ENCODE results near the gene CACNB4. TPM values are rescaled to one million over a fixed set of nuclear protein-coding genes. Genes with fewer than 3 reads are reported as not detected.

The CACNB4 gene
- polyA plus RNA-seq, 2 of the 4 experiments (the other 2 are of a cell fraction), result 0.25 to 0.53 TPM

DNA sequence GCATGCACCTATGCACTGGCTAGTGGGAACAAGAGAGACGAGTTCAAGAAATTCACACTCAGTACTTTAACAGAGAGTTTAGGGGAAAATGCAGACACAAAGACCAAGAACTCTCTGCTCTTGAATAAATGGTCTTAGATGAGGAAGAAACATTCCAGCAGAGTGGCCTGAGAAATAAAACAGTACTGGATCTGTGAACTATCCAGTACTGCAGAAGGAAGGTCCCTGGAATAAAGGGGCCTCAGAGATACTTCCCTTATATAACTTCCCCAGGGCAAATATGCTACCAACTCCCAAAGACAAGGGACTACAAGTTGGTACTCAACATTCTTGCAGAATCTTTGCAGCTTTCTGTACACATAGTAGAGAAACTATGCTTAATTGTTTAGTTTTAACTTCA is 199.7 kb downstream of the CACNB4 start:
- POLR2A ChIA-PET, result no interaction called here
- ATAC-seq (no peak), DNase-seq (ENCODE audit: low read depth in 1 of 2, low spot score in 1 of 2) (no peak), FAIRE-seq (no peak)
- no peak overlapping the region for H3K4me3 ChIP-seq
- CTCF ChIA-PET, result no interaction called here
- no peak for TF ChIP-seq HOXB5 (CRISPR knock-in tag; IDR thresholded peaks at IDR 0.05)
- TF ChIP-seq ZNF302 (CRISPR knock-in tag; IDR thresholded peaks at IDR 0.05), result no peak
- no peak for TF ChIP-seq SREBF2 (IDR thresholded peaks at IDR 0.05)
- TF ChIP-seq CEBPB (IDR thresholded peaks at IDR 0.05), result no peak
- TF ChIP-seq HEYL (CRISPR knock-in tag; IDR thresholded peaks at IDR 0.05), result no peak
- no peak for TF ChIP-seq CTCF (IDR thresholded peaks at IDR 0.05)
- no peak for TF ChIP-seq ZFP36 (IDR thresholded peaks at IDR 0.05; ENCODE audit: borderline replicate concordance, partially characterized antibody)
- no peak for TF ChIP-seq MAZ (IDR thresholded peaks at IDR 0.05; ENCODE audit: borderline replicate concordance, low read depth, low read length)
- TF ChIP-seq MYC (IDR thresholded peaks at IDR 0.05; ENCODE audit: borderline replicate concordance, low read length), result no peak
- TF ChIP-seq HES2 (IDR thresholded peaks at IDR 0.05), result no peak
- no peak for TF ChIP-seq ELK1 (IDR thresholded peaks at IDR 0.05; ENCODE audit: low read depth, low read length)
- no peak for TF ChIP-seq MAX (IDR thresholded peaks at IDR 0.05)
- H3K27ac ChIP-seq, result no peak overlapping the region
- peaks cover 6% of the 10 kb centered on the region; the same call in 1 of the 3 replicates for H3K4me1 ChIP-seq
- peaks cover 12% of the 10 kb centered on the region; the same call in 2 of the 3 replicates for H3K9me3 ChIP-seq
- 14% methylated on average over 1 of the region's 1 CpG for WGBS (ENCODE audit: missing lambda C conversion rate)
- H3K4me2 ChIP-seq, result no peak overlapping the region

DNA sequence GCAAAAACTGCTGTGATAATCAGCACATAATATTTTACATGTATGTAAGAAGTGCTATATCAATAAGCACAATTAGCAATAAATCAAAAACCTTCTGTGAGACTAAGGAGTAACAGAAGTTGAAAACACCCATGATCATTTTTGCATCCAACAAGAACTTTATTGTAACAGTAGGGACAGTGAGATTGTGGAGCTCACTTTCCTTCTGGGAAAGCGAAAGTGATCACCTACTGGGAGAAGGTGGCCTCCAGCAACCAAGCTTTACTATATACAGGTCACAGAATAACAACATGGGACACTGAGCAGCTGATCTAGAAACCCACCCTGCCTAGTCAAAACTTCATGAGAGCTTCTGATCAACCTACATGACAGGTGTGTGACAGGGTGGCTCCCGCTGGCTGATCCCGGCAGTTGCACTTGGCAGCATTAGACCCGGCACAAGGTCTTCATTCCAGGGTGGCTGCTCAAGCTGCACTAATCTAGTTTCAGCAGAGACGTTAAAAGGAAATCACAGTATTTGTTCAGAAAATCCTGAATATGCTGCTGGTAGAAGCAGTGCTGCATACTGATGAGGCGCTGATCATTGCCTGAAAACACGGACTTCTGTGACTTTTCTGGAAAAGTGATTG is 207.2 kb downstream of the CACNB4 start:
- FAIRE-seq (no peak), DNase-seq (ENCODE audit: low read depth in 1 of 2, low spot score in 1 of 2) (no peak)
- WGBS (ENCODE audit: missing lambda C conversion rate), result 32% methylated on average over 7 of the region's 7 CpGs

More for the DNA sequence above, 207.2 kb downstream of the CACNB4 start:
- CTCF ChIA-PET, result no interaction called here
- Histone ChIP-seq H3K9me3 (peaks cover 12% of the 10 kb centered on the region; the same call in 2 of the 3 replicates), H3K4me2 (peak overlapping the region; percentile 46), H3K4me3 (no peak overlapping the region), H3K4me1 (no peaks in the 10 kb centered on the region), H3K27ac (no peak overlapping the region)
- peak; percentile 64 to 78; a peak in 3 of 6 replicates for ATAC-seq
- TF ChIP-seq, protein P1, sequence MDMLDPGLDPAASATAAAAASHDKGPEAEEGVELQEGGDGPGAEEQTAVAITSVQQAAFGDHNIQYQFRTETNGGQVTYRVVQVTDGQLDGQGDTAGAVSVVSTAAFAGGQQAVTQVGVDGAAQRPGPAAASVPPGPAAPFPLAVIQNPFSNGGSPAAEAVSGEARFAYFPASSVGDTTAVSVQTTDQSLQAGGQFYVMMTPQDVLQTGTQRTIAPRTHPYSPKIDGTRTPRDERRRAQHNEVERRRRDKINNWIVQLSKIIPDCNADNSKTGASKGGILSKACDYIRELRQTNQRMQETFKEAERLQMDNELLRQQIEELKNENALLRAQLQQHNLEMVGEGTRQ (IDR thresholded peaks at IDR 0.05), result no peak
- TF ChIP-seq ZNF302 (CRISPR knock-in tag; IDR thresholded peaks at IDR 0.05), result no peak
- TF ChIP-seq RFX5 (IDR thresholded peaks at IDR 0.05), result no peak
- no peak for TF ChIP-seq ZSCAN20 (CRISPR knock-in tag; IDR thresholded peaks at IDR 0.05)
- TF ChIP-seq TFCP2L1 (CRISPR knock-in tag; IDR thresholded peaks at IDR 0.05), result no peak
- TF ChIP-seq EHF (CRISPR knock-in tag; IDR thresholded peaks at IDR 0.05), result no peak
- TF ChIP-seq, protein P2, sequence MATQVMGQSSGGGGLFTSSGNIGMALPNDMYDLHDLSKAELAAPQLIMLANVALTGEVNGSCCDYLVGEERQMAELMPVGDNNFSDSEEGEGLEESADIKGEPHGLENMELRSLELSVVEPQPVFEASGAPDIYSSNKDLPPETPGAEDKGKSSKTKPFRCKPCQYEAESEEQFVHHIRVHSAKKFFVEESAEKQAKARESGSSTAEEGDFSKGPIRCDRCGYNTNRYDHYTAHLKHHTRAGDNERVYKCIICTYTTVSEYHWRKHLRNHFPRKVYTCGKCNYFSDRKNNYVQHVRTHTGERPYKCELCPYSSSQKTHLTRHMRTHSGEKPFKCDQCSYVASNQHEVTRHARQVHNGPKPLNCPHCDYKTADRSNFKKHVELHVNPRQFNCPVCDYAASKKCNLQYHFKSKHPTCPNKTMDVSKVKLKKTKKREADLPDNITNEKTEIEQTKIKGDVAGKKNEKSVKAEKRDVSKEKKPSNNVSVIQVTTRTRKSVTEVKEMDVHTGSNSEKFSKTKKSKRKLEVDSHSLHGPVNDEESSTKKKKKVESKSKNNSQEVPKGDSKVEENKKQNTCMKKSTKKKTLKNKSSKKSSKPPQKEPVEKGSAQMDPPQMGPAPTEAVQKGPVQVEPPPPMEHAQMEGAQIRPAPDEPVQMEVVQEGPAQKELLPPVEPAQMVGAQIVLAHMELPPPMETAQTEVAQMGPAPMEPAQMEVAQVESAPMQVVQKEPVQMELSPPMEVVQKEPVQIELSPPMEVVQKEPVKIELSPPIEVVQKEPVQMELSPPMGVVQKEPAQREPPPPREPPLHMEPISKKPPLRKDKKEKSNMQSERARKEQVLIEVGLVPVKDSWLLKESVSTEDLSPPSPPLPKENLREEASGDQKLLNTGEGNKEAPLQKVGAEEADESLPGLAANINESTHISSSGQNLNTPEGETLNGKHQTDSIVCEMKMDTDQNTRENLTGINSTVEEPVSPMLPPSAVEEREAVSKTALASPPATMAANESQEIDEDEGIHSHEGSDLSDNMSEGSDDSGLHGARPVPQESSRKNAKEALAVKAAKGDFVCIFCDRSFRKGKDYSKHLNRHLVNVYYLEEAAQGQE (IDR thresholded peaks at IDR 0.05), result no peak
- TF ChIP-seq POLR2AphosphoS2 (conservative IDR thresholded peaks at IDR 0.05; ENCODE audit: low read length), result no peak
- no peak for TF ChIP-seq HDAC2 (IDR thresholded peaks at IDR 0.05)
- TF ChIP-seq HOXB5 (CRISPR knock-in tag; IDR thresholded peaks at IDR 0.05), result no peak
- no peak for TF ChIP-seq FOXS1 (CRISPR knock-in tag; IDR thresholded peaks at IDR 0.05)
- no peak for TF ChIP-seq RARB (CRISPR knock-in tag; IDR thresholded peaks at IDR 0.05)
- TF ChIP-seq, protein P3, sequence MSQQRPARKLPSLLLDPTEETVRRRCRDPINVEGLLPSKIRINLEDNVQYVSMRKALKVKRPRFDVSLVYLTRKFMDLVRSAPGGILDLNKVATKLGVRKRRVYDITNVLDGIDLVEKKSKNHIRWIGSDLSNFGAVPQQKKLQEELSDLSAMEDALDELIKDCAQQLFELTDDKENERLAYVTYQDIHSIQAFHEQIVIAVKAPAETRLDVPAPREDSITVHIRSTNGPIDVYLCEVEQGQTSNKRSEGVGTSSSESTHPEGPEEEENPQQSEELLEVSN (IDR thresholded peaks at IDR 0.05; ENCODE audit: borderline replicate concordance, low read depth), result no peak
- TF ChIP-seq HOXA7 (CRISPR knock-in tag; IDR thresholded peaks at IDR 0.05), result no peak
- POLR2A ChIA-PET, result no interaction called here
